GM20000 (cell line): Measurements from ENCODE around the gene TTLL3.
"Not testable (repeated sequence)": the region's sequence is repeated elsewhere in the genome, so short reads cannot be mapped to it uniquely, and the experiment has no call there.

Experiments used
- DNase-seq: peaks from one replicate; pipeline ENCODE4 v3.0.0; 2012; ENCODE audit warnings: low spot score
- TF ChIP-seq, protein P1 (sequence below): IDR thresholded peaks from 2 replicates; pipeline ENCODE4 v1.5.1; 2012; ENCODE audit warnings: mild to moderate bottlenecking, control low read depth; ENCODE audit errors: extremely low read depth, missing control alignments

Gene TTLL3

DNA sequence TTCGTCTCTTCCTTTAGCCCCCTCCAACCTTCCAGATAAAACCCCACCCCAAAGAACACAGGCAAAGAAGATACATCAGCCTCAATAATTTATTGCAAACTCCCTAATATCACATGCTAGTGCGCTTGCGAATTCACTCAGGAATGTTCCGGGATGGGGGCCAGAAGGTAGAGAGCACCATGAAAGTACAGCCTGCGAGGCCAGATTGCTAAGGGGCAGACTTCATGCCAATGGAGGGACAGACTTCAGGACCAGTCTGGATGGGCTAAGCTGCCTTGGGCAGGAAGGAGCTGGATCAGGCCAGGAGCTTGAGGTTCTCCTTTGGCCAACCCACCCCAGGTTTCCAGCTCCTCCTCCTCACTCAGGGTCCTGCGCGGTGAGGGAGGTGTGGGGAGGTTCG lies 56.6 kb downstream of the TTLL3 start:
- no peak for DNase-seq
- TF ChIP-seq, protein P1, sequence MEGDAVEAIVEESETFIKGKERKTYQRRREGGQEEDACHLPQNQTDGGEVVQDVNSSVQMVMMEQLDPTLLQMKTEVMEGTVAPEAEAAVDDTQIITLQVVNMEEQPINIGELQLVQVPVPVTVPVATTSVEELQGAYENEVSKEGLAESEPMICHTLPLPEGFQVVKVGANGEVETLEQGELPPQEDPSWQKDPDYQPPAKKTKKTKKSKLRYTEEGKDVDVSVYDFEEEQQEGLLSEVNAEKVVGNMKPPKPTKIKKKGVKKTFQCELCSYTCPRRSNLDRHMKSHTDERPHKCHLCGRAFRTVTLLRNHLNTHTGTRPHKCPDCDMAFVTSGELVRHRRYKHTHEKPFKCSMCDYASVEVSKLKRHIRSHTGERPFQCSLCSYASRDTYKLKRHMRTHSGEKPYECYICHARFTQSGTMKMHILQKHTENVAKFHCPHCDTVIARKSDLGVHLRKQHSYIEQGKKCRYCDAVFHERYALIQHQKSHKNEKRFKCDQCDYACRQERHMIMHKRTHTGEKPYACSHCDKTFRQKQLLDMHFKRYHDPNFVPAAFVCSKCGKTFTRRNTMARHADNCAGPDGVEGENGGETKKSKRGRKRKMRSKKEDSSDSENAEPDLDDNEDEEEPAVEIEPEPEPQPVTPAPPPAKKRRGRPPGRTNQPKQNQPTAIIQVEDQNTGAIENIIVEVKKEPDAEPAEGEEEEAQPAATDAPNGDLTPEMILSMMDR: no peak

DNA sequence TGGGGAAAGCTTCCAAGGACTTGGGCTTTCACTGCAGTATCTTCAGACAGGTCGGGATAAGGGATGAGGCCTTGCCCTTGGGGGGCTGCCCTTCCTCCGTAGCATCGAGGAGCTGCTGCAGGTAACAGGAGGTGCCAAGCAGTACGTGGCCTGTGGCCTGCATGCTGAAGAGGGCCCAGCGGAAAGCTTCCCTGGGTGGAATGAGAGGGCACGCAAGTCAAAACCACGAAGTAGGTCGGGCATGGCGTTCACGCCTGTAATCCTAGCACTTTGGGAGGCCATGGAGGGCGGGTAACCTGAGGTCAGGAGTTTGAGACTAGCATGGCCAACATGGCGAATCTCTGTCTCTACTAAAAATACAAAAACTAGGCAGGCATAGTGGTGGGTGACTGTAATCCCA lies 57.0 kb downstream of the TTLL3 start:
- TF ChIP-seq, protein P1: no peak
- DNase-seq: no peak

DNA sequence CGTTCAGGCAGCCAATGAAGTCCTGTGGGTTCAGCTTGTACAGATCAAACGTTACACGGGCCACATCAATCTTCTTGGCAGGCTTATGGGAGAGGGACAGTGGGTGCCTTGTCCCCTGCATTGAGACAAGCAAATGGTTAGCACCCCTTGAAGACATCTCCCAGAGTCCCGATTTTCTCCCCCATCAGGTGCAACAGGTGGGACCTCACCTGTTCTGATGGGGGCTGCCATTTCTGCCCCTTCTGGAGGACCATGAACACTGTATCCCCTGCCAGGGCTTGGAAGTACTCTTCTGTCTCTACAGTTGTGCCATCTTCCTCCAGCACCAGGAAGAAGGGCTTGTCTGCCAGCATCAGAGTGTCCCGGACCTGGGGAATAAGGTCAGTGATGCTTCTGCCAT lies 59.9 kb downstream of the TTLL3 start:
- DNase-seq: no peak
- TF ChIP-seq, protein P1: no peak

DNA sequence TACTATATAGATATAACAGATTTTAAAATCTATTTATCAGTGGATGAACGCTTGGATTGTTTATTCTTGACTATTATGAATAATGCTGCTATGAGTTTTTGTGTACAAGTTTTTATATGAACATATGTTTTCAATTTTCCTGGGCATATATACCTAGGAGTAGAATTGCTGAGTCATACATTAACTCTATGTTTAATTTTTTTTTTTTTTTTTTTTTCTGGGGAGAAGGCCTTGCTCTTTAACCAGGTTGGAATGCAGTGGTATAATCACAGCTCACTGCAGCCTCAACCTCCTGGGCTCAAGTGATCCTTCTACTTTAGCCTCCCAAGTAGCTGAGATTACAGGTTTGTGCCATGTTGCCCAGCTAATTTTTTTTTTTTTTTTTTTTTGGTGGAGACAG lies 60.9 kb downstream of the TTLL3 start:
- no peak for DNase-seq

DNA sequence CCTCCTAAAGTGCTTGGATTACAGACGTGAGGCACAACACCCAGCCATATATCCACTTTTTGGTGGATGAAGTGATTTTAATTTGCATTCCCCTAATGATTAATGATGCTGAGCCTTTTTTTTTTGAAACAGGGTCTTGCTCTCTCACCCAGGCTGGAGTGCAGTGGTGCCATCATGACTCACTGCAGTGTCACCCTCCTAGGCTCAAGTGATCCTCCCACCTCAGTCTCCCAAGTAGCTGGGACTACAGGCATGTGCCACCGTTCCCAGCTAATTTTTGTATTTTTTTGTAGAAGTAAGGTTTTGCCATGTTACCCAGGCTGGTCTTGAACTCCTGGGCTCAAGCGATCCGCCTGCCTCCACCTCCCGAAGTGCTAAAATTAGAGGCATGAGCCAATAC lies 62.0 kb downstream of the TTLL3 start:
- not testable (repeated sequence) for DNase-seq

More for the DNA sequence above, 60.9 kb downstream of the TTLL3 start:
- TF ChIP-seq, protein P1: no peak

DNA sequence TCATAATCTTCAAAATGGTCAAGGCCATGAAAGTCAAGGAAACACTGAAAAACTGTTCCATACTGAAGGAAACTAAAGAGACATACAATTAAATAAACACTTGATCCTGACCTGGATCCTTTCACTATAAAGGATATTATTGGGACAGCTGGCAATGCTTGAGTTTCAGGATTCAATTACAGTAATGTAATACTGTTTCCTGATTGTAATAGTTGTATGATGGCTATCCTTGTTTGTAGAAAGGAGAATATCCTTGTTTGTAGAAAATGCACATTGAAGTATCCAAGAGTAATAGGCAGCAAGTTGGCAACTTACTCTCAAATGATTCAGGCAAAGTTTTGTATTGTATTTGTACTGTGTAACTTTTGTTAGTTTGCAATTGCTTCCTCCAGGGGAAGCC lies 65.4 kb downstream of the TTLL3 start:
- DNase-seq: no peak
- TF ChIP-seq, protein P1: no peak

DNA sequence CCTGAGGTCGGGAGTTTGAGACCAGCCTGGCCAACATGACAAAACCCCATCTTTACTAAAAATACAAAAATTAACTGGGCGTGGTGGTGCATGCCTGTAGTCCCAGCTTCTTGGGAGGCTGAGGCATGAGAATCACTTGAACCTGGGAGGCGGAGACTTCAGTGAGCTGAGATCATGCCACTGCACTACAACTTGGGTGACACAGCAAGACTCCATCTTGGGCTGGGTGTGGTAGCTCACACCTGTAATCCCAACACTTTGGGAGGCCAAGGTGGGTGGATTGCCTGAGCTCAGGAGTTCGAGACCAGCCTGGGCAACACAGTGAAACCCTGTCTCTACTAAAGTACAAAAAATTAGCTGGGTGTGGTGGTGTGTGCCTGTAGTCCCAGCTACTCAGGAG lies 66.2 kb downstream of the TTLL3 start:
- not testable (repeated sequence) for DNase-seq

DNA sequence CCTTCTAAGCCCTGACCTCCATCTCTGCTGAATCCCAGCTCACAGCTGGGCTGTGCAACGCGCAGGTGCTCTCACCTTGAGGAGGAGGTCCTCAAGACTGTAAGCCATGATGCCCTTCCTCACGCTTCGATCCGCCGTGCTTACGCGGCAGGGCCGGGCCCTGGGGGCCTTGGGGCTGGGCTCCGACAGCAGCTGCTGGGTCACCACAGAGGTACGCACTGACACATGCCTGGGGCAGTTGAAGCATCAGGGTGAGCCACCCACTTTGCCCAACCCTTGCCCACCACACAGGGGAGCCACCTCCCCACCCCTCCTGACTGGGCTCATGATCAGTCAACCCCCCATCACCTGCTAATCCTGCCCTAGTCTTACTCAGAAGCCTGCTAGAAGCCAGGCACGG lies 66.9 kb downstream of the TTLL3 start:
- TF ChIP-seq, protein P1: no peak
- DNase-seq: no peak

DNA sequence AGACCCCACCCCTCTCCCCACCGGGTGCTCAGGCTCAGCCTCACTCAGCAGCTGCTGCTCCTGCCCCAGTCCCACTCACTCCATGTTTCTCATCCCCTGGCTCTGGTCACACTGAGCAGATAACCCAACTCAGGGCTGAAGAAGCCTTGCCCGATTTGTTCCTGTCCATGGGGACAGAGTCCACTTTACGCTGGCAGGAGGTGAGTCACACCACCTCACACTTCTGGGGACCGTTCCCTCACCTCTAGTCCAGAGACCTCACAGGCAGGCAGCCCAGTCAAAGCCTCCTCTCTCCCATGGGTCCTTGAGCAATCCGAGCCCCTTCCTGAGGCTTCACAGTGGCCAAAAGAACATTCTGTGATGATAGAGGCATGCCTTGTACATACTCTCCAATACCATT lies 68.6 kb downstream of the TTLL3 start:
- no peak for DNase-seq
- TF ChIP-seq, protein P1: no peak
